ENCODE results near the gene HCST. TPM values are rescaled to one million over a fixed set of nuclear protein-coding genes. Genes with fewer than 3 reads are reported as not detected.

Gene HCST
- total RNA-seq, 1 donor from 2014 or later, result 2.3 TPM

DNA sequence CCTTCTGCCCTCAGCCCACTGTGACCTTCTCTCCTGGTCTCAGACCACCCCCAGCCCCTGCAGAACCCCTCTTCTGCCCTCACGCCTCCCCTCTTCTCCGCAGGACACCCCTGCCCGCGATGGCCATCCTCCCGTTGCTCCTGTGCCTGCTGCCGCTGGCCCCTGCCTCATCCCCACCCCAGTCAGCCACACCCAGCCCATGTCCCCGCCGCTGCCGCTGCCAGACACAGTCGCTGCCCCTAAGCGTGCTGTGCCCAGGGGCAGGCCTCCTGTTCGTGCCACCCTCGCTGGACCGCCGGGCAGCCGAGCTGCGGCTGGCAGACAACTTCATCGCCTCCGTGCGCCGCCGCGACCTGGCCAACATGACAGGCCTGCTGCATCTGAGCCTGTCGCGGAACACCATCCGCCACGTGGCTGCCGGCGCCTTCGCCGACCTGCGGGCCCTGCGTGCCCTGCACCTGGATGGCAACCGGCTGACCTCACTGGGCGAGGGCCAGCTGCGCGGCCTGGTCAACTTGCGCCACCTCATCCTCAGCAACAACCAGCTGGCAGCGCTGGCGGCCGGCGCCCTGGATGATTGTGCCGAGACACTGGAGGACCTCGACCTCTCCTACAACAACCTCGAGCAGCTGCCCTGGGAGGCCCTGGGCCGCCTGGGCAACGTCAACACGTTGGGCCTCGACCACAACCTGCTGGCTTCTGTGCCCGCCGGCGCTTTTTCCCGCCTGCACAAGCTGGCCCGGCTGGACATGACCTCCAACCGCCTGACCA is 37.2 kb downstream of the HCST start:
- H3K4me1 ChIP-seq, result peaks cover 30% of the 10 kb centered on the region
- intact Hi-C loops (cut with micrococcal nuclease), result loop anchor here (10.0 kb wide), 1 partner anchor 55 kb away; no protein-coding TSS in a partner anchor
- no peaks in the 10 kb centered on the region for H3K9me3 ChIP-seq (replicated peaks)
- H3K27ac ChIP-seq (replicated peaks), result no peak overlapping the region
- H3K36me3 ChIP-seq, result peaks cover 35% of the 10 kb centered on the region
- DNase-seq, result no peak
- TF ChIP-seq, protein P1, sequence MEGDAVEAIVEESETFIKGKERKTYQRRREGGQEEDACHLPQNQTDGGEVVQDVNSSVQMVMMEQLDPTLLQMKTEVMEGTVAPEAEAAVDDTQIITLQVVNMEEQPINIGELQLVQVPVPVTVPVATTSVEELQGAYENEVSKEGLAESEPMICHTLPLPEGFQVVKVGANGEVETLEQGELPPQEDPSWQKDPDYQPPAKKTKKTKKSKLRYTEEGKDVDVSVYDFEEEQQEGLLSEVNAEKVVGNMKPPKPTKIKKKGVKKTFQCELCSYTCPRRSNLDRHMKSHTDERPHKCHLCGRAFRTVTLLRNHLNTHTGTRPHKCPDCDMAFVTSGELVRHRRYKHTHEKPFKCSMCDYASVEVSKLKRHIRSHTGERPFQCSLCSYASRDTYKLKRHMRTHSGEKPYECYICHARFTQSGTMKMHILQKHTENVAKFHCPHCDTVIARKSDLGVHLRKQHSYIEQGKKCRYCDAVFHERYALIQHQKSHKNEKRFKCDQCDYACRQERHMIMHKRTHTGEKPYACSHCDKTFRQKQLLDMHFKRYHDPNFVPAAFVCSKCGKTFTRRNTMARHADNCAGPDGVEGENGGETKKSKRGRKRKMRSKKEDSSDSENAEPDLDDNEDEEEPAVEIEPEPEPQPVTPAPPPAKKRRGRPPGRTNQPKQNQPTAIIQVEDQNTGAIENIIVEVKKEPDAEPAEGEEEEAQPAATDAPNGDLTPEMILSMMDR (IDR thresholded peaks at IDR 0.05; ENCODE audit: borderline replicate concordance), result no peak
- no peaks in the 10 kb centered on the region for H3K27me3 ChIP-seq (ENCODE audit: low read depth)
- H3K4me3 ChIP-seq, result no peak overlapping the region

DNA sequence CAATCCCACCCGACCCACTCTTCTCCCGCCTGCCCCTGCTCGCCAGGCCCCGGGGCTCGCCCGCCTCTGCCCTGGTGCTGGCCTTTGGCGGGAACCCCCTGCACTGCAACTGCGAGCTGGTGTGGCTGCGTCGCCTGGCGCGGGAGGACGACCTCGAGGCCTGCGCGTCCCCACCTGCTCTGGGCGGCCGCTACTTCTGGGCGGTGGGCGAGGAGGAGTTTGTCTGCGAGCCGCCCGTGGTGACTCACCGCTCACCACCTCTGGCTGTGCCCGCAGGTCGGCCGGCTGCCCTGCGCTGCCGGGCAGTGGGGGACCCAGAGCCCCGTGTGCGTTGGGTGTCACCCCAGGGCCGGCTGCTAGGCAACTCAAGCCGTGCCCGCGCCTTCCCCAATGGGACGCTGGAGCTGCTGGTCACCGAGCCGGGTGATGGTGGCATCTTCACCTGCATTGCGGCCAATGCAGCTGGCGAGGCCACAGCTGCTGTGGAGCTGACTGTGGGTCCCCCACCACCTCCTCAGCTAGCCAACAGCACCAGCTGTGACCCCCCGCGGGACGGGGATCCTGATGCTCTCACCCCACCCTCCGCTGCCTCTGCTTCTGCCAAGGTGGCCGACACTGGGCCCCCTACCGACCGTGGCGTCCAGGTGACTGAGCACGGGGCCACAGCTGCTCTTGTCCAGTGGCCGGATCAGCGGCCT is 37.9 kb downstream of the HCST start:
- Histone ChIP-seq H3K27me3 (ENCODE audit: low read depth) (no peaks in the 10 kb centered on the region), H3K9me3 (replicated peaks) (no peaks in the 10 kb centered on the region), H3K4me1 (peaks cover 27% of the 10 kb centered on the region), H3K4me3 (no peak overlapping the region), H3K36me3 (peaks cover 40% of the 10 kb centered on the region), H3K27ac (replicated peaks) (no peak overlapping the region)
- TF ChIP-seq, protein P1 (IDR thresholded peaks at IDR 0.05; ENCODE audit: borderline replicate concordance), result no peak
- intact Hi-C loops (cut with micrococcal nuclease), result no loop called here
- no peak for DNase-seq

DNA sequence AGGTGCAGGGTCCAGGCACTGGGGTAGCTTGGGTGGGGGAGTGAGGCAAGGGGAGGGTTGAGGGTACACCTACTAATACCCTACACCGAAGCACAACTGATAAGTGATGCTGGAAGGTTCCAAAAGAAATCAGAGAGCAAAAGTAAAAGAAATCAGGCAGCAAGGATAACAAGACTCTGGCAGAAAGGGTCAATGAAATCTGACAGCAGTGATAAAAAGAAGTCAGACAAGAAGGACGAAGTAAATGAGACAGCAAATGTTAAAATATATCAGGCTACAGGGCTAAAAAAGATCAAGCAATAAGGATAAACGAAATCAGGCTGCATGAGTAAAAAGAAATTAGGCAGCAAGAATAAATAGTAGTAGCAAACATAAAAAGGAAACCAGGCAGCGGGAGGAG is 38.5 kb downstream of the HCST start:
- TF ChIP-seq, protein P1 (IDR thresholded peaks at IDR 0.05; ENCODE audit: borderline replicate concordance), result no peak
- Histone ChIP-seq H3K27ac (replicated peaks) (no peak overlapping the region), H3K9me3 (replicated peaks) (no peaks in the 10 kb centered on the region), H3K4me1 (peaks cover 21% of the 10 kb centered on the region), H3K36me3 (peaks cover 40% of the 10 kb centered on the region), H3K27me3 (ENCODE audit: low read depth) (no peaks in the 10 kb centered on the region), H3K4me3 (no peak overlapping the region)
- no peak for DNase-seq
- intact Hi-C loops (cut with micrococcal nuclease), result no loop called here

DNA sequence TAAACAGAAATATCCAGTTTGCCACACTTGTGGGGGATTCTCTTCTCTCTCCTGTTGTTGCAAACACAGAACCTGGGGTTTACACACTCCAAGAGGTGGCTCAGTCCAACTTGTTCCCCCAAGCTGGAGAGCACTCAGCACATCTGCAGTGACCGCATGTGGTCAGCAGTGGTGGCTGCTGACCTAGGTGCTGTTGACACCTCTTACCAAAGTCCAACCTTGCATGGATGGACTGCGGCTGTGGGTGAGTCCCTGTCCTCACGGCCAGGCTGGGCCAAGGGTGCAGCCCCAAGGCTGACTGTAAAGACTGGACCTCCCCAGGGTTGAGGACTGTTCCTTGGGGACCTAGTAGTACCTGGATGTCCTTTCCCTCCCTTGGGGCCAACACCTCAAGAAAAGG is 39.9 kb downstream of the HCST start:
- no peaks in the 10 kb centered on the region for H3K9me3 ChIP-seq (replicated peaks)
- peaks cover 11% of the 10 kb centered on the region for H3K4me1 ChIP-seq
- intact Hi-C loops (cut with micrococcal nuclease), result no loop called here
- TF ChIP-seq, protein P1 (IDR thresholded peaks at IDR 0.05; ENCODE audit: borderline replicate concordance), result no peak
- no peak overlapping the region for H3K27ac ChIP-seq (replicated peaks)
- H3K27me3 ChIP-seq (ENCODE audit: low read depth), result no peaks in the 10 kb centered on the region
- no peak for DNase-seq
- H3K36me3 ChIP-seq, result peaks cover 40% of the 10 kb centered on the region
- H3K4me3 ChIP-seq, result no peak overlapping the region

DNA sequence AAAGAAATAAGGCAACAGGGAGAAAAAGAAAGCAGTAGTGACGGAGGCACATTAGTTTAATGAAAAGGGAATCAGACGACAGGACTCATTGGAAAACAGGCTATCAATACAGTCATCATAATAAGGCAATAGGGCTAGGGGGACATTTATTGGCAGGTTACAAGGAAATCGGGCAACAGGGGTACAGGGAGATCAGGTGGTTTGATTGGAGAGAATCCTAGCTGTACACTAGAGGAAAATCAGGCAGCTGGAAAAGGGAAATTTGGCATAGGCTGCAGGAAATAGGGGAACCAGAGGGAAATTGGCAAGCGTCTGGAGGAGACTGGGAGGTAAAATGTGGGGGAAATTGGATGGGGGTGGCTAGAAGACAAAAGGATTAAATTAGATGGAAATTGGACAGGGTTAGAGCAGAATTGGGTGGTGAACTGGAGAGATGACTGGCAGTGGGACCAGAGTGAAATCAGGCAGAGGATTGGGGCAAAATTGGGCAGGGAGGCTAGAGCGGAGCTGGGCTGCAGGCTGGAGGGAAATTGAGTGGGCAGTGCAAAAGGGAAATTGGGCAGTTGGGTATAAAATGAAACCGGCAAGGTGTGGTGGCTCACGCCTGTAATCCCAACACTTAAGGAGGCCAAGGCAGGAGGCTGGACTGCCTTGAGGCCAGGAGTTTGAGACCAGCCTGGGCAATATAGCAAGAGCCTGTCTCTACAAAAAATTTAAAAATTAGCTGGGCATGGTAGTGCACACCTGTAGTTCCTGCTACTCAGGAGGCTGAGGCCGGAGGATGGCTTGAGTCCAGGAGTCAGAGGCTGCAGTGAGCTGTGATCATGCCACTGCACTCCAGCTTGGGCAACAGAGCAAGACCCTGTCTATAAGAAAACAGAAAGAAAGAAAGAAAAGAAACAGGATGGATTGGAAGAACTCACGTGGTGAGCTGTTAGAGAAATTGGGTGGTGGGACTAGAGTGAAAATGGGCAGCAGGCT is 41.3 kb downstream of the HCST start:
- no peak overlapping the region for H3K27ac ChIP-seq (replicated peaks)
- TF ChIP-seq, protein P1 (IDR thresholded peaks at IDR 0.05; ENCODE audit: borderline replicate concordance), result no peak
- no peaks in the 10 kb centered on the region for H3K9me3 ChIP-seq (replicated peaks)
- H3K27me3 ChIP-seq (ENCODE audit: low read depth), result no peaks in the 10 kb centered on the region
- DNase-seq, result no peak
- H3K4me3 ChIP-seq, result no peak overlapping the region
- intact Hi-C loops (cut with micrococcal nuclease), result no loop called here
- no peaks in the 10 kb centered on the region for H3K4me1 ChIP-seq
- peaks cover 40% of the 10 kb centered on the region for H3K36me3 ChIP-seq
